HG03342 (cell line): Measurements from ENCODE around the gene ADSS1.

Experiments
- ATAC-seq: cut with Tn5 transposase; IDR thresholded peaks from one replicate; pipeline ENCODE4 v1.9.1; 2021; ENCODE audit warnings: mild to moderate bottlenecking, moderate library complexity; ENCODE audit not compliant: unreplicated experiment

ADSS1 gene

GRCh38 chr14:104686624-104687517 is 37.2 kb upstream of the ADSS1 start:
- no peak for ATAC-seq

GRCh38 chr14:104687601-104688504 is 36.2 kb upstream of the ADSS1 start:
- ATAC-seq = no peak

GRCh38 chr14:104688505-104689108 is 35.4 kb upstream of the ADSS1 start:
- ATAC-seq = no peak

GRCh38 chr14:104689109-104689880 is 34.7 kb upstream of the ADSS1 start, which contains the start of gene INF2:
Gene INF2, plus strand, starts transcription at chr14:104689618. Its CDS starts 11,748 bp downstream, at chr14:104701366.
- ATAC-seq = no peak

DNA sequence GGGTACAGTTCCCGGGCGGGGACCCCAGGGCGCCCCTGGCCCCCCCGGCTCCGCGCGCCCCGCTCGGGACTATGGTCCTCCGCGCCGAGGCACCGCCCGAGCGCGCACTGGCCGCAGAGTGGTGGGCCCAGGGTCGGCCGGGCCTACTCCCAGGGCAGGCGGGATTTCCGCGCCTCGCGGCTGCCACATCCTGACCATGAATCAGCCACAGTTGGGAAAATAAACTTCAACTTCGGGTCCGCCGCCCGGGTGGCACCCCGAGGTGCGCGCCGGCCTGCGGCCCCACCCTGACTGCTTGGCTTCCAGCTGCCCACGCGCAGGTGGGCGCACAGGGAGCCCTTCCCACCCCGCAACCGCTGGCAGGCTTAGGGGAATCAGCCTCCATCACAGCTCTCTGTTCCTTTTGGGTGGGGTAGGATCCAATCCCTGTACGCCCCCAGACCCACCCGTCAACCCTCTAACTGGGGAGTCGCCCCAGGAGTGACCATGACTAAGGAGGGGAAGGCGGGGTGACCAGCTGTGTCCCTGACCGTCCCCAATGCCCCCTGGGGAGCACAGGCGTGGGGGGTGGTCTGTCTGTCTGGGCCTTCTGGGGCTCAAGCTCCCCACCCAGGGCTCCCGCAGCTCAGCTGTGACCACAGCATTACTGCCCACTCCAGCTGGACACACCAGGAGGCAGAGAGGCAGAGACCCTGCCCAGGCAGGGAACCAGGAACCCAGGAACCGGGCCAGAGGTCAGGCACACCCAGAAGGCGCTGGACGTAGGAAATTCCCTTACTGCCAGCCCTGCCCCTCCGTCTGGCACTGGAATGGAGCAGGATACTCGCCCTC is 33.9 kb upstream of the ADSS1 start:
- no peak for ATAC-seq

DNA sequence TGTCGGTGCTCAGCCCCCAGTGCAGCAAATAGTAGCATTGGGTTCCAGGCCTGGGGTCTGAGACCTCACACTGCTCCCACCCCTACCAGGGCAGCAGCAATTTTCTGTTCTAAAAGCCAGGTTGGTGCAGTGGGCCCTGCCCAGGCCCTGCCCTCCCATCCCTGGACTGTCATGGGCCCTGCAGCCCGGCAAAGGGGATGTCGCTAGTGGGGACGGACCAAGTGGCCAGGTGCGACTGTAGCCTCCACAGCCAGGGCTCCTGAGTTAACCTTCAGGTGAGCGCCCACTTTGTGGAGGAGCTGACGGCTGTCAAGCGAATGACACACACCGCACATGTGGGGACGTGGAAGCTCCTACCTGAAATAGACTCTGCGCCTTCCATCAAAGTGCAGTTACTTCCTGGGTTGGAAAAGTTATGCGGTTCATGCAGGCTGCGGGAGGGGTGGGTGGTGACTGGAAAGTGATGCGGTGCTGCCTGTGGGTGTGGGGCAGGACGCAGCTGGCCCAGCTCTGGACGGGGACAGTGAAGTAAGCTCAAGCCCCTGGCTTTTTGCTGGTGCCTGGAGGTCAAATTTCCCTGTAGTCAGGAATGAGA is 33.1 kb upstream of the ADSS1 start:
- ATAC-seq = no peak

GRCh38 chr14:104691546-104692260 is 32.3 kb upstream of the ADSS1 start:
- ATAC-seq = no peak

DNA sequence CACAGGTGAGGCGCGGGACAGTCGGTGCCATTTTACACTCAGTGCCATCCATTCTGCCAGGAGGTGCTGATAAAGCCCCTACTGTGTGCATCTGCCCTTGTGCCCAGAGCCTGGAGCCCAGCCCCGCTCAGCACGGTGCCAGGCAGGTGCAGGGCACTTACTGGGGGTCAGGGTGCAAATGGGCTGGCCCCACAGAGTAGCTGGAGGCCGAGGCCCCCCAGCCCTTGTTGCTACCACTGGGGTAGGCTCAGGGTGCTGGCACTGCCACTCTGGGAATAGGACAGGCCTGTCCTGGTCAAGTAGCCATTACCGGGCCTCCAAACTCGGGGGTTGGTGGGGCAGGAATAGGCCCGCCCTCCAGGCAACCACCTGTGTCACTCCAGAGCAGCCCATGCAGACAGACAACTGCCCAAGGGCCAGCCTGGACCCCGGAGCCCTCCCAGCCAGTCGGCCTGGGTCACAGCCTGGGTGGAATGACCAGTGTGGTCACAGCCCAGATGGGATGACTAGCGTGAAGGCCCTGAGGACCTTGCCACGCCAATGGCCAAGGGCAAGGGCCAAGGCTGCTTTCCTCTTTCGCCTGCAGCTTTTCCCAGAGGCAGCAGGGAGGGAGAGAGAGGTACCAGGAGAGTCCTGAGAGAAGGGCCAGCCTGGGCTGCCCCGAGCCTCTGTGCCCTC is 31.6 kb upstream of the ADSS1 start:
- ATAC-seq = no peak

DNA sequence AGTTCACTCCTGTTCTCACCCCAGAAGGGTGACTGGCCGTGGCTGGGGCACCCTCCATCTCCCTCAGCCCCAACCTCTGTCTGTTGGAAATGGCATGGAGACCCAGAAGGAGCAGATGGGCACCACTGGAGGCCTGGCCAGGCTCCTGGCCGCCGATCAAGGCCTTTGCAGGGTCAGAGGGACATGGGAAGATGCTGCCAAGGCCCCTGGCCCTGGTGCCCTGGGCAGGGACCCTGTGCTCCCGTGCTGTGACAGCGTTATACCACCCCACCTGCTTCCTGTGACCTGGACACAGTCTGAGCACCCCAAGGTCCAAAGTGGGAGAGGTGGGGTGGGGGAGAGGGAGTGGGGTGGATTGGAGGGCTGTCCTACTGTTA is 31.1 kb upstream of the ADSS1 start:
- no peak for ATAC-seq

GRCh38 chr14:104693482-104694431 is 30.3 kb upstream of the ADSS1 start:
- ATAC-seq = no peak

DNA sequence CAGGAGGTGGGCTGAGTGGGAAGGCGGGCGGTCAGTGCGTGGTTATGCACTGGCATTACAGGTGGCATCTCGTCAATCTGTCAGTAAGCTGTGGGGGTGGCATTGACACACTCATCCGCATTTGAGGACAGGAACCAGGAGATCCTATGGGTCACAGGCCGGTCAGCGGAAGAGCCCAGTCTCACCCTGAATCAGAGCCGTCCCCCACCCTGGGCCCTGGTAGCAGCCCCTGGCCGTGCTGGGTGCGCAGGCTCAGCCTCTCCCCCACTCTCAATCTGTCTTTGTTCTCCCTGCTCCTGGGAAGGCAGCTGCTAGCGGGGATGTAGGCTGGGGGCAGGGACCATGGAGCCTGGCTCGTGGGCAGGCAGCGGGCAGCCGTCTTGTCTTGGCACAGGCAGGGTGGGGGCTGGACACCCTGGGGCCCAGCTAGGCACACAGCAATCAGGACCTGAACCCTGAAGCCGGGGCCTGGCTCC is 29.5 kb upstream of the ADSS1 start:
- no peak for ATAC-seq

DNA sequence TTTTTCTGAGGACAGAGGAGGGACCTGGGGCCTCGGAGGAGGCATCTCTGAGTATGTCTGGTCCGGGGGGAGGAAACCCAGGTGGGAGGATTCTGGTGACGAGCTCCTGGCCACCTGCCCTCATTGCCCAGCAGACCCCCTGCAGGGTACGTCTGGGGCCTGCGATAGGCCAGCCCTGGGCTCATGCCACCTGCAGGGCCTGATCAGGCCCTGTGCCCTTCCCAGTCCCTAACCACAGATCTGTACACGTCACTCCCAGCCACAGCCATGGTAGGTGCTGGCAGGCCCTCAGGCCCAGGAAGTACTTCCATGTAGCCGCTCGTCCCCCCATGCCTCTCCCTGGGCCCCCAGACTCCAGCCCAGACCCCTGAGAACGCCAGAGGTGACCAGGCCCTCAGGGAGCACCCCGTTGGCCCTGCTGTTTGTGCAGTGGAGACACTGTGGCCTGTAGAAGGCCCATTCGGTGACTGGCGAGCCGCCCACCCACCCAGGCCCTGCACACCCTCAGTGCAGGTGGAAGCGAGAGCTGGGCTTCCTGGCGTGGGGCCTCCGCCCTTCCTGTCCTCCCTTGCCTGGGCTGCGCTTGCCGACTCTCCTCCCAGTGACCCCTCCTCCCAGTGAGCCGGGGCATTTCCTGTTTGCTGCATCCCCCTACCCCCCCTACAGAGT is 28.9 kb upstream of the ADSS1 start:
- ATAC-seq = no peak

DNA sequence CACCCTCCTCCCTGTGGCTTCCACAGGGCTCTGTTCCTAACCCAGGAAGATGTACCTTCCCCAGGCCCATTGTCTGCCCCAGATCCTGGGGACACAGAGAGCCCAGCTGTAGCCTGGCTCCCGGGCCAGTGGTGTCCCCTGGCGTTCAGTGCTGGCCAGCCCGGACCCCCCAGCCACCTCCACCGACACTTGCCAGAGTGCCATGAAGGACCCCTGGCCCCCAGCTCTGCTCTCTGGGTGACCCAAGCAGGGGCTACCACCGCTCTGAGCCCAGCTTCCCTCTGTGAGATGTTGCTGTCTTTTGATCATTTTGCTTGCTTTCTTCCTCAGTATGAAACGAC is 28.4 kb upstream of the ADSS1 start:
- no peak for ATAC-seq

- ATAC-seq = no peak
Observed at GRCh38 chr14:104696671-104697316, 27.2 kb upstream of the ADSS1 start.

DNA sequence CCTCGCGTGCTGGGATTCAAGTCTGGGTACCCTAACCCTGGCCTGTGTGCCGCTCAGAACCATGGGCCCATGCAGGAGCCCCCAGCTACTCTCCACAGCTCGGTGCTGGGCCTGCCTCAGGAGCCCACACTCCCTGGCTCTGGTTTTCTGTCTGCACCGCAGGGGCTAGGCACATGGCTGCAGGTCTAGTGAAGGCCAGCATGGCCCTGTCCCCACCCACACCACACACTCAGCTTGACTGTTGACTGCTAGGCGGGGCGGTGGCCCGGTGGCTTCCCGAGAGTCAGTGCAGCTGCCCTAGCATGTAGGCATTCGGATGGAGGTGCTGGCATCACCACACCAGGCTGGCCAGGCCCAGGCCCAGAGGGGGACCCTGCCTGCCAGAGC is 26.7 kb upstream of the ADSS1 start:
- no peak for ATAC-seq
